Transverse colon (tissue), 4 donors: ENCODE results near the gene KREMEN1.
"Not testable (repeated sequence)": the region's sequence is repeated elsewhere in the genome, so short reads cannot be mapped to it uniquely, and the experiment has no call there.

ENCODE experiments used
- EP300 ChIP-seq: sonication (generic); formaldehyde crosslinking; IDR thresholded peaks from one replicate; pipeline ENCODE4 v1.6.1; 2017; ENCODE audit warnings: antibody characterized with exemption, low read depth
- POLR2A ChIP-seq: fragments of 450-650 bp; IDR thresholded peaks from one replicate; pipeline ENCODE4 v1.6.1; 2016; ENCODE audit warnings: antibody characterized with exemption, mild to moderate bottlenecking, moderate library complexity
- POLR2AphosphoS5 ChIP-seq, 3 donors: sonication (generic); formaldehyde crosslinking; IDR thresholded peaks; one replicate each; pipeline ENCODE4 v1.6.1; 2016; ENCODE audit warnings: antibody characterized with exemption in 3 of 3
- TF ChIP-seq, protein P1 (sequence below), 5 experiments: fragments of 200-600 bp in 3 of 5; fragments of 450-650 bp in 2 of 5; sonication (generic) in 3 of 5; IDR thresholded peaks; 1 replicate in 2 of 5; 2 replicates in 3 of 5; pipeline ENCODE4 v1.5.1; 2016 to 2017; ENCODE audit warnings: antibody characterized with exemption in 5 of 5, inconsistent platforms in 3 of 5, mild to moderate bottlenecking in 2 of 5, moderate library complexity in 1 of 5

DNA sequence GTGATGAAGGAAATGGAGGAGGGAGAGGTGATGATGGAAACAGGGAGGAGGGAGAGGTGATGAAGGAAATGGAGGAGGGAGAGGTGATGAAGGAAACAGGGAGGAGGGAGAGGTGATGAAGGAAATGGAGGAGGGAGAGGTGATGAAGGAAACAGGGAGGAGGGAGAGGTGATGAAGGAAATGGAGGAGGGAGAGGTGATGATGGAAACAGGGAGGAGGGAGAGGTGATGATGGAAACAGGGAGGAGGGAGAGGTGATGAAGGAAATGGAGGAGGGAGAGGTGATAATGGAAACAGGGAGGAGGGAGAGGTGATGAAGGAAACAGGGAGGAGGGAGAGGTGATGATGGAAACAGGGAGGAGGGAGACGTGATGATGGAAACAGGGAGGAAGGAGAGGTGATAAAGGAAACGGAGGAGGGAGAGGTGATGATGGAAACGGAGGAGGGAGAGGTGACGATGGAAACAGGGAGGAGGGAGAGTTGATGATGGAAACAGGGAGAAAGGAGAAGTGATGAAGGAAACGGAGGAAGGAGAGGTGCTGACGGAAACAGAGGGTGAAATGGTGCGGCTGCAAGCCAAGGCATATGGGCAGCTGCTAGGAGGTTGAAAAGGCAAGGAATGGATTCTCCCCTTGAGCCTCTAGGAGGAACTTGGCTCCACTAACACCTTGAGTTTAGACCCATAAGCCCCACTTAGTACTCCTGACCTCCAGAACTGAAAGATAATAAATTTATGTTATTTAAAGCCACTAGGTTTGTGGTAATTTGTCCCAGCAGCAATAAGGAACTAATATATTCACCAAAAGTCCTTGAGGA lies 47.5 kb downstream of the KREMEN1 start:
- TF ChIP-seq, protein P1, sequence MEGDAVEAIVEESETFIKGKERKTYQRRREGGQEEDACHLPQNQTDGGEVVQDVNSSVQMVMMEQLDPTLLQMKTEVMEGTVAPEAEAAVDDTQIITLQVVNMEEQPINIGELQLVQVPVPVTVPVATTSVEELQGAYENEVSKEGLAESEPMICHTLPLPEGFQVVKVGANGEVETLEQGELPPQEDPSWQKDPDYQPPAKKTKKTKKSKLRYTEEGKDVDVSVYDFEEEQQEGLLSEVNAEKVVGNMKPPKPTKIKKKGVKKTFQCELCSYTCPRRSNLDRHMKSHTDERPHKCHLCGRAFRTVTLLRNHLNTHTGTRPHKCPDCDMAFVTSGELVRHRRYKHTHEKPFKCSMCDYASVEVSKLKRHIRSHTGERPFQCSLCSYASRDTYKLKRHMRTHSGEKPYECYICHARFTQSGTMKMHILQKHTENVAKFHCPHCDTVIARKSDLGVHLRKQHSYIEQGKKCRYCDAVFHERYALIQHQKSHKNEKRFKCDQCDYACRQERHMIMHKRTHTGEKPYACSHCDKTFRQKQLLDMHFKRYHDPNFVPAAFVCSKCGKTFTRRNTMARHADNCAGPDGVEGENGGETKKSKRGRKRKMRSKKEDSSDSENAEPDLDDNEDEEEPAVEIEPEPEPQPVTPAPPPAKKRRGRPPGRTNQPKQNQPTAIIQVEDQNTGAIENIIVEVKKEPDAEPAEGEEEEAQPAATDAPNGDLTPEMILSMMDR (IDR thresholded peaks at IDR 0.05), result not testable (repeated sequence)
- not testable (repeated sequence) for TF ChIP-seq EP300; POLR2A; POLR2AphosphoS5 (IDR thresholded peaks at IDR 0.05)
